H1 (cell line): ENCODE data around the gene CAD.

Source experiments
- CHD2 ChIP-seq: IDR thresholded peaks from 2 replicates; pipeline ENCODE4 v1.6.1; 2012; ENCODE audit warnings: low read length, improper control_type of control experiment
- CTBP2 ChIP-seq: IDR thresholded peaks from 2 replicates; pipeline ENCODE4 v1.7.0; 2011; ENCODE audit warnings: borderline replicate concordance, mild to moderate bottlenecking, moderate library complexity, mixed read lengths, low read length; ENCODE audit not compliant: insufficient read depth, insufficient read length
- EZH2 ChIP-seq: fragments of 200-600 bp; sonication (generic); IDR thresholded peaks from 2 replicates; pipeline ENCODE4 v1.7.1; 2012; ENCODE audit warnings: low read depth, mild to moderate bottlenecking, moderate library complexity, low read length, inconsistent platforms; ENCODE audit not compliant: severe bottlenecking
- JUND ChIP-seq: IDR thresholded peaks from 2 replicates; pipeline ENCODE4 v1.6.1; 2011; ENCODE audit warnings: mild to moderate bottlenecking, improper control_type of control experiment, low read length
- RAD21 ChIP-seq, 2 experiments: IDR thresholded peaks in 1 of 2; conservative IDR thresholded peaks in 1 of 2; 2 replicates each; pipeline ENCODE4 v1.6.1; 2011; ENCODE audit warnings: low read depth in 2 of 2, low read length in 2 of 2, improper control_type of control experiment in 1 of 2, inconsistent platforms in 1 of 2, mild to moderate bottlenecking in 1 of 2, moderate library complexity in 1 of 2
- TAF1 ChIP-seq: IDR thresholded peaks from 2 replicates; pipeline ENCODE4 v1.6.1; 2011; ENCODE audit warnings: mild to moderate bottlenecking, low read depth, low read length
- TEAD4 ChIP-seq: IDR thresholded peaks from 2 replicates; pipeline ENCODE4 v1.6.1; 2012; ENCODE audit warnings: low read depth, low read length, inconsistent platforms, mixed read lengths
- TF ChIP-seq, protein P1 (sequence below), 3 experiments: IDR thresholded peaks; 1 replicate in 2 of 3; 2 replicates in 1 of 3; pipeline versions ENCODE4 v1.5.1 to v1.6.1; 2011; ENCODE audit warnings: low read length in 3 of 3, mild to moderate bottlenecking in 3 of 3, inconsistent platforms in 2 of 3, low read depth in 1 of 3, moderate library complexity in 1 of 3; ENCODE audit not compliant: insufficient read depth in 1 of 3; ENCODE audit errors: control extremely low read depth in 1 of 3
- TF ChIP-seq, protein P2 (sequence below): IDR thresholded peaks from 2 replicates; pipeline ENCODE4 v1.6.1; 2012; ENCODE audit warnings: low read length, inconsistent platforms
- TF ChIP-seq, protein P3 (sequence below): IDR thresholded peaks from 2 replicates; pipeline ENCODE4 v1.6.1; 2011; ENCODE audit warnings: low read depth, mild to moderate bottlenecking, low read length; ENCODE audit not compliant: insufficient read depth
- TF ChIP-seq, protein P4 (sequence below): IDR thresholded peaks from 2 replicates; pipeline ENCODE4 v1.6.1; 2012; ENCODE audit warnings: inconsistent platforms
- TF ChIP-seq, protein P5 (sequence below): IDR thresholded peaks from 2 replicates; pipeline ENCODE4 v1.6.1; 2012; ENCODE audit warnings: inconsistent platforms

DNA sequence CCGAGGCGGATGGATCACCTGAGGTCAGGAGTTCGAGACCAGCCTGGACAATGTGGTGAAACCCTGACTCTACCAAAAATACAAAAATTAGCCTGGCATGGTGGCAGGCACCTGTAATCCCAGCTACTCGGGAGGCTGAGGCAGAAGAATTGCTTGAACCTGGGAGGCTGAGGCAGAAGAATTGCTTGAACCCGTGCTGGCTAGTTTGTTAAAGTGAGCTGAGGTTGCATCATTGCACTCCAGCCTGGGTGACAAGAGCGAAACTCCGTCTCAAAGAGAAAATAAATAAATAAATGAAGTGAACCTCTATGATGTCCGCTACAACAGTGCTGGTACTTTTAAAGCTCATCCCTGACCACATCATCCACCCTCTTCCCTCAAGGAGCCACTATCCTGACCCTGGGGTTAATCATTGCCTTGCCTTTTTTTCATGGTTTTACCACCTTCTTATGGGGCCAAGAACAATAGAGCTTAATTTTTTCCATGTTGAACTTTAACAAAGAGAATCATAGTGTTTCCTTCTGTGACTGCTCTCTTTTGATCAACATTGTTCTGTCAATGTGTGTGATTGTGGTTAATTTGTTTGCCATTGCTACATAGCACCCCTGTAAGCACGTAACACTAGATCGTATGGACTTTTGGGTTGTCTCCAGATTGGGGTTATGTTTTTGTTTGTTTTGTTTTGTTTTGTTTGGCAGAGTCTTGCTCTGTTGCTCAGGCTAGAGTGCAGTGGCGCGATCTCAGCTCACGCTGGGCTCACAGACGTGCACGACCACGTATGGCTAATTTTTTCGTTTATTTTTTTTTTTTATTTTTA, 22.4 kb upstream of the CAD start:
- TF ChIP-seq, protein P1, sequence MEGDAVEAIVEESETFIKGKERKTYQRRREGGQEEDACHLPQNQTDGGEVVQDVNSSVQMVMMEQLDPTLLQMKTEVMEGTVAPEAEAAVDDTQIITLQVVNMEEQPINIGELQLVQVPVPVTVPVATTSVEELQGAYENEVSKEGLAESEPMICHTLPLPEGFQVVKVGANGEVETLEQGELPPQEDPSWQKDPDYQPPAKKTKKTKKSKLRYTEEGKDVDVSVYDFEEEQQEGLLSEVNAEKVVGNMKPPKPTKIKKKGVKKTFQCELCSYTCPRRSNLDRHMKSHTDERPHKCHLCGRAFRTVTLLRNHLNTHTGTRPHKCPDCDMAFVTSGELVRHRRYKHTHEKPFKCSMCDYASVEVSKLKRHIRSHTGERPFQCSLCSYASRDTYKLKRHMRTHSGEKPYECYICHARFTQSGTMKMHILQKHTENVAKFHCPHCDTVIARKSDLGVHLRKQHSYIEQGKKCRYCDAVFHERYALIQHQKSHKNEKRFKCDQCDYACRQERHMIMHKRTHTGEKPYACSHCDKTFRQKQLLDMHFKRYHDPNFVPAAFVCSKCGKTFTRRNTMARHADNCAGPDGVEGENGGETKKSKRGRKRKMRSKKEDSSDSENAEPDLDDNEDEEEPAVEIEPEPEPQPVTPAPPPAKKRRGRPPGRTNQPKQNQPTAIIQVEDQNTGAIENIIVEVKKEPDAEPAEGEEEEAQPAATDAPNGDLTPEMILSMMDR (IDR thresholded peaks at IDR 0.05; ENCODE audit: control extremely low read depth in 1 of 3, insufficient read depth in 1 of 3, low read depth in 1 of 3, low read length in 3 of 3), result no peak
- TF ChIP-seq CTBP2, result no peak
- TF ChIP-seq, protein P2, sequence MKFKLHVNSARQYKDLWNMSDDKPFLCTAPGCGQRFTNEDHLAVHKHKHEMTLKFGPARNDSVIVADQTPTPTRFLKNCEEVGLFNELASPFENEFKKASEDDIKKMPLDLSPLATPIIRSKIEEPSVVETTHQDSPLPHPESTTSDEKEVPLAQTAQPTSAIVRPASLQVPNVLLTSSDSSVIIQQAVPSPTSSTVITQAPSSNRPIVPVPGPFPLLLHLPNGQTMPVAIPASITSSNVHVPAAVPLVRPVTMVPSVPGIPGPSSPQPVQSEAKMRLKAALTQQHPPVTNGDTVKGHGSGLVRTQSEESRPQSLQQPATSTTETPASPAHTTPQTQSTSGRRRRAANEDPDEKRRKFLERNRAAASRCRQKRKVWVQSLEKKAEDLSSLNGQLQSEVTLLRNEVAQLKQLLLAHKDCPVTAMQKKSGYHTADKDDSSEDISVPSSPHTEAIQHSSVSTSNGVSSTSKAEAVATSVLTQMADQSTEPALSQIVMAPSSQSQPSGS, result no peak
- no peak for TF ChIP-seq JUND
- no peak for TF ChIP-seq TAF1
- TF ChIP-seq RAD21 (IDR thresholded peaks at IDR 0.05 in 1 of 2, conservative IDR thresholded peaks at IDR 0.05 in 1 of 2; ENCODE audit: low read depth in 2 of 2, low read length in 2 of 2), result no peak
- no peak for TF ChIP-seq EZH2
- TF ChIP-seq, protein P3, sequence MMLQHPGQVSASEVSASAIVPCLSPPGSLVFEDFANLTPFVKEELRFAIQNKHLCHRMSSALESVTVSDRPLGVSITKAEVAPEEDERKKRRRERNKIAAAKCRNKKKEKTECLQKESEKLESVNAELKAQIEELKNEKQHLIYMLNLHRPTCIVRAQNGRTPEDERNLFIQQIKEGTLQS, result no peak
- TF ChIP-seq TEAD4, result no peak
- TF ChIP-seq, protein P4, sequence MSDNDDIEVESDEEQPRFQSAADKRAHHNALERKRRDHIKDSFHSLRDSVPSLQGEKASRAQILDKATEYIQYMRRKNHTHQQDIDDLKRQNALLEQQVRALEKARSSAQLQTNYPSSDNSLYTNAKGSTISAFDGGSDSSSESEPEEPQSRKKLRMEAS, result no peak
- no peak for TF ChIP-seq CHD2
- TF ChIP-seq, protein P5, sequence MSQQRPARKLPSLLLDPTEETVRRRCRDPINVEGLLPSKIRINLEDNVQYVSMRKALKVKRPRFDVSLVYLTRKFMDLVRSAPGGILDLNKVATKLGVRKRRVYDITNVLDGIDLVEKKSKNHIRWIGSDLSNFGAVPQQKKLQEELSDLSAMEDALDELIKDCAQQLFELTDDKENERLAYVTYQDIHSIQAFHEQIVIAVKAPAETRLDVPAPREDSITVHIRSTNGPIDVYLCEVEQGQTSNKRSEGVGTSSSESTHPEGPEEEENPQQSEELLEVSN, result no peak
